Measurements from ENCODE around the gene PCDHGB2.
"Not testable (repeated sequence)": the region's sequence is repeated elsewhere in the genome, so short reads cannot be mapped to it uniquely, and the experiment has no call there.

PCDHGB2 gene

GRCh38 chr5:141384471-141385267 is 24.9 kb downstream of the PCDHGB2 start:
- DNase-seq (ENCODE audit: low read depth) = no peak

- peak; percentile 56 for DNase-seq (ENCODE audit: low read depth)
Measured at GRCh38 chr5:141387557-141388311, 27.9 kb downstream of the PCDHGB2 start, which contains the start of gene PCDHGB4. Gene PCDHGB4 (plus strand): TSS chr5:141387698. CDS start chr5:141387885, 187 bp downstream.

GRCh38 chr5:141388661-141389060 is 28.9 kb downstream of the PCDHGB2 start:
- no peak for DNase-seq (ENCODE audit: low read depth)

- DNase-seq (ENCODE audit: low read depth) = no peak
Measured at GRCh38 chr5:141389153-141390042, 29.6 kb downstream of the PCDHGB2 start.

- DNase-seq (ENCODE audit: low read depth) = peak; percentile 32
Measured at GRCh38 chr5:141392429-141393198, 32.8 kb downstream of the PCDHGB2 start, which contains the start of gene PCDHGA8. Gene PCDHGA8 (plus strand): TSS chr5:141392633. CDS start chr5:141392814, 181 bp downstream.

- no peak for DNase-seq (ENCODE audit: low read depth)
Measured at GRCh38 chr5:141393267-141393666, 33.5 kb downstream of the PCDHGB2 start.

GRCh38 chr5:141394401-141395187 is 34.8 kb downstream of the PCDHGB2 start:
- DNase-seq (ENCODE audit: low read depth) = not testable (repeated sequence)

- DNase-seq (ENCODE audit: low read depth) = peak; percentile 77
Measured at GRCh38 chr5:141397756-141398551, 38.2 kb downstream of the PCDHGB2 start, which contains the start of gene PCDHGB5. Gene PCDHGB5 (plus strand): TSS chr5:141397947. CDS start chr5:141398128, 181 bp downstream.

GRCh38 chr5:141398608-141399007 is 38.8 kb downstream of the PCDHGB2 start:
- no peak for DNase-seq (ENCODE audit: low read depth)

GRCh38 chr5:141399555-141400258 is 39.9 kb downstream of the PCDHGB2 start:
- no peak for DNase-seq (ENCODE audit: low read depth)

- peak; percentile 31 for DNase-seq (ENCODE audit: low read depth)
Measured at GRCh38 chr5:141402553-141403243, 42.9 kb downstream of the PCDHGB2 start, which contains the start of gene PCDHGA9. Gene PCDHGA9 (plus strand): TSS chr5:141402778. CDS start chr5:141402953, 175 bp downstream.

- no peak for DNase-seq (ENCODE audit: low read depth)
Measured at GRCh38 chr5:141403387-141403786, 43.6 kb downstream of the PCDHGB2 start.

GRCh38 chr5:141407790-141408505 is 48.2 kb downstream of the PCDHGB2 start, which contains the start of gene PCDHGB6:
Gene PCDHGB6 (plus strand): TSS chr5:141408021. CDS start chr5:141408203, 182 bp downstream.
- DNase-seq (ENCODE audit: low read depth) = peak; percentile 25

- DNase-seq (ENCODE audit: low read depth) = no peak
Measured at GRCh38 chr5:141409598-141410306, 50.0 kb downstream of the PCDHGB2 start.

GRCh38 chr5:141411575-141411974 is 51.8 kb downstream of the PCDHGB2 start:
- DNase-seq (ENCODE audit: low read depth) = no peak
